GM12878 (cell line): ENCODE data around the gene NAT14. TPM values are rescaled to one million over a fixed set of nuclear protein-coding genes. Genes with fewer than 3 reads are reported as not detected.
A peak's percentile ranks its signal among the peaks of the same experiment; 100 is the strongest.

Experiments
- CBX5 ChIP-seq: sonication (generic); IDR thresholded peaks from 2 replicates; pipeline ENCODE4 v1.6.1; 2016; ENCODE audit warnings: low read depth, moderate library complexity, mild to moderate bottlenecking, inconsistent platforms
- CREB1 ChIP-seq: IDR thresholded peaks from 2 replicates; pipeline ENCODE4 v1.6.1; 2012; ENCODE audit warnings: low read depth, mild to moderate bottlenecking, inconsistent platforms
- FOS ChIP-seq: IDR thresholded peaks from 3 replicates; pipeline ENCODE4 v1.6.1; 2011; ENCODE audit warnings: borderline replicate concordance; ENCODE audit not compliant: insufficient read length; ENCODE audit errors: extremely low read depth
- HDGF ChIP-seq: fragments of 450-650 bp; IDR thresholded peaks from 2 replicates; pipeline ENCODE4 v1.6.1; 2016; ENCODE audit warnings: antibody characterized with exemption
- IKZF2 ChIP-seq, 2 experiments: fragments of 450-650 bp; IDR thresholded peaks; 2 replicates each; pipeline ENCODE4 v1.6.1; 2017; ENCODE audit warnings: mild to moderate bottlenecking in 2 of 2, moderate library complexity in 2 of 2
- MTA2 ChIP-seq: fragments of 450-650 bp; IDR thresholded peaks from 2 replicates; pipeline ENCODE4 v1.6.1; 2016; ENCODE audit warnings: low read depth, mild to moderate bottlenecking, moderate library complexity
- MYB ChIP-seq: fragments of 150-350 bp; IDR thresholded peaks from 2 replicates; pipeline ENCODE4 v1.6.1; 2014; ENCODE audit warnings: mild to moderate bottlenecking, low read depth, low read length, borderline replicate concordance
- PAX5 ChIP-seq: IDR thresholded peaks from 2 replicates; pipeline ENCODE4 v1.6.1; 2011; ENCODE audit warnings: low read depth, low read length, borderline replicate concordance
- POLR2AphosphoS5 ChIP-seq: IDR thresholded peaks from 2 replicates; pipeline ENCODE4 v1.6.1; 2011; ENCODE audit warnings: mild to moderate bottlenecking, low read length, inconsistent platforms
- SMC3 ChIP-seq: IDR thresholded peaks from 2 replicates; pipeline ENCODE4 v1.6.1; 2011; ENCODE audit warnings: low read length, improper control_type of control experiment, borderline replicate concordance
- SP1 ChIP-seq: IDR thresholded peaks from one replicate; pipeline ENCODE4 v1.6.1; 2011; ENCODE audit warnings: low read depth, low read length
- SPI1 ChIP-seq: IDR thresholded peaks from 2 replicates; pipeline ENCODE4 v1.6.1; 2011; ENCODE audit warnings: low read depth, mild to moderate bottlenecking, low read length, moderate library complexity, borderline replicate concordance; ENCODE audit not compliant: insufficient read depth
- SUPT20H ChIP-seq: IDR thresholded peaks from 2 replicates; pipeline ENCODE4 v1.6.1; 2011; ENCODE audit warnings: low read depth, mild to moderate bottlenecking, low read length, moderate library complexity, borderline replicate concordance; ENCODE audit not compliant: control insufficient read depth
- TCF7 ChIP-seq: IDR thresholded peaks from 2 replicates; pipeline ENCODE4 v1.6.1; 2014; ENCODE audit warnings: antibody characterized with exemption, borderline replicate concordance
- USF2 ChIP-seq: IDR thresholded peaks from 2 replicates; pipeline ENCODE4 v1.6.1; 2011; ENCODE audit warnings: low read depth, low read length, improper control_type of control experiment, borderline replicate concordance
- ZNF274 ChIP-seq: IDR thresholded peaks from one replicate; pipeline ENCODE4 v1.8.0; 2011; ENCODE audit not compliant: insufficient read length, insufficient read depth
- ZNF622 ChIP-seq: fragments of 450-650 bp; IDR thresholded peaks from 2 replicates; pipeline ENCODE4 v1.6.1; 2017; ENCODE audit warnings: mild to moderate bottlenecking, inconsistent platforms
- polyA plus RNA-seq, 11 experiments: library from polyadenylated mRNA; depleted of rRNA in 4 of 11; unstranded in 6 of 11; stranded (reverse) in 5 of 11; fragments of >200 nt; fragmentation: Nextera tagmentation in 4 of 11; fragmentation: Illumina TruSeq in 1 of 11; extraction: Ambion mirVana in 4 of 11; extraction: Trizol in 1 of 11; gene quantifications; 1 replicate in 1 of 11; 2 replicates in 10 of 11; pipeline versions ENCODE4 v1.2.1 to v1.2.3, GENCODE V29; 2011 to 2016; ENCODE audit warnings: inconsistent platforms in 2 of 11, missing spikeins in 2 of 11, low read depth in 1 of 11
- total RNA-seq, 4 experiments: library from RNA; depleted of rRNA in 3 of 4; stranded (reverse); fragments of >200 nt in 3 of 4; fragmentation: Illumina TruSeq in 1 of 4; extraction: Trizol in 1 of 4; gene quantifications; 2 replicates each; pipeline versions ENCODE4 v1.2.1 to v1.2.3, GENCODE V29; 2013 to 2021
- TF ChIP-seq, protein P1 (sequence below): IDR thresholded peaks from 2 replicates; pipeline ENCODE4 v1.6.1; 2011; ENCODE audit warnings: borderline replicate concordance, low read depth, mild to moderate bottlenecking, moderate library complexity, mixed read lengths, low read length; ENCODE audit not compliant: insufficient read depth; ENCODE audit errors: extremely low read length
- TF ChIP-seq, protein P2 (sequence below), 3 experiments: IDR thresholded peaks in 2 of 3; conservative IDR thresholded peaks in 1 of 3; 2 replicates each; pipeline ENCODE4 v1.5.1; 2011; ENCODE audit warnings: low read depth in 3 of 3, low read length in 3 of 3, mild to moderate bottlenecking in 3 of 3, control low read depth in 2 of 3, moderate library complexity in 2 of 3, inconsistent platforms in 1 of 3, mixed read lengths in 1 of 3; ENCODE audit not compliant: control insufficient read depth in 2 of 3, insufficient read depth in 1 of 3; ENCODE audit errors: extremely low read depth in 1 of 3
- TF ChIP-seq, protein P3 (sequence below): fragments of 450-650 bp; formaldehyde crosslinking; IDR thresholded peaks from 2 replicates; pipeline ENCODE4 v1.5.0; 2022; ENCODE audit warnings: mild to moderate bottlenecking, missing genetic modification characterization
- TF ChIP-seq, protein P4 (sequence below): fragments of 450-650 bp; IDR thresholded peaks from 2 replicates; pipeline ENCODE4 v1.6.1; 2016; ENCODE audit warnings: mild to moderate bottlenecking

Gene NAT14
- total and polyA plus RNA-seq, 10 of the 15 experiments (the other 5 are each of a cell fraction or from before 2014, with no cell fraction given) = 0.87 to 23.6 (median 9.7) TPM

GRCh38 chr19:55461259-55461973, 23.6 kb upstream of the NAT14 start, which contains the start of gene ISOC2 (continued):
- TF ChIP-seq, protein P1, sequence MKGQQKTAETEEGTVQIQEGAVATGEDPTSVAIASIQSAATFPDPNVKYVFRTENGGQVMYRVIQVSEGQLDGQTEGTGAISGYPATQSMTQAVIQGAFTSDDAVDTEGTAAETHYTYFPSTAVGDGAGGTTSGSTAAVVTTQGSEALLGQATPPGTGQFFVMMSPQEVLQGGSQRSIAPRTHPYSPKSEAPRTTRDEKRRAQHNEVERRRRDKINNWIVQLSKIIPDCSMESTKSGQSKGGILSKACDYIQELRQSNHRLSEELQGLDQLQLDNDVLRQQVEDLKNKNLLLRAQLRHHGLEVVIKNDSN = peak; percentile 86
- TF ChIP-seq IKZF2 (IDR thresholded peaks at IDR 0.05) (no peak), HDGF (peak; percentile 99), CREB1 (peak; percentile 84), CBX5 (no peak), ZNF274 (no peak), SP1 (peak; percentile 99), SMC3 (no peak), MTA2 (no peak), SPI1 (no peak), PAX5 (no peak), FOS (peak; percentile 86), TCF7 (no peak), USF2 (peak; percentile 81), POLR2AphosphoS5 (peak; percentile 96), SUPT20H (no peak), ZNF622 (no peak), MYB (no peak)
- TF ChIP-seq, protein P2, sequence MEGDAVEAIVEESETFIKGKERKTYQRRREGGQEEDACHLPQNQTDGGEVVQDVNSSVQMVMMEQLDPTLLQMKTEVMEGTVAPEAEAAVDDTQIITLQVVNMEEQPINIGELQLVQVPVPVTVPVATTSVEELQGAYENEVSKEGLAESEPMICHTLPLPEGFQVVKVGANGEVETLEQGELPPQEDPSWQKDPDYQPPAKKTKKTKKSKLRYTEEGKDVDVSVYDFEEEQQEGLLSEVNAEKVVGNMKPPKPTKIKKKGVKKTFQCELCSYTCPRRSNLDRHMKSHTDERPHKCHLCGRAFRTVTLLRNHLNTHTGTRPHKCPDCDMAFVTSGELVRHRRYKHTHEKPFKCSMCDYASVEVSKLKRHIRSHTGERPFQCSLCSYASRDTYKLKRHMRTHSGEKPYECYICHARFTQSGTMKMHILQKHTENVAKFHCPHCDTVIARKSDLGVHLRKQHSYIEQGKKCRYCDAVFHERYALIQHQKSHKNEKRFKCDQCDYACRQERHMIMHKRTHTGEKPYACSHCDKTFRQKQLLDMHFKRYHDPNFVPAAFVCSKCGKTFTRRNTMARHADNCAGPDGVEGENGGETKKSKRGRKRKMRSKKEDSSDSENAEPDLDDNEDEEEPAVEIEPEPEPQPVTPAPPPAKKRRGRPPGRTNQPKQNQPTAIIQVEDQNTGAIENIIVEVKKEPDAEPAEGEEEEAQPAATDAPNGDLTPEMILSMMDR (IDR thresholded peaks at IDR 0.05 in 2 of 3, conservative IDR thresholded peaks at IDR 0.05 in 1 of 3; ENCODE audit: control insufficient read depth in 2 of 3, extremely low read depth in 1 of 3, insufficient read depth in 1 of 3, low read depth in 3 of 3, low read length in 3 of 3) = no peak
- TF ChIP-seq, protein P3, sequence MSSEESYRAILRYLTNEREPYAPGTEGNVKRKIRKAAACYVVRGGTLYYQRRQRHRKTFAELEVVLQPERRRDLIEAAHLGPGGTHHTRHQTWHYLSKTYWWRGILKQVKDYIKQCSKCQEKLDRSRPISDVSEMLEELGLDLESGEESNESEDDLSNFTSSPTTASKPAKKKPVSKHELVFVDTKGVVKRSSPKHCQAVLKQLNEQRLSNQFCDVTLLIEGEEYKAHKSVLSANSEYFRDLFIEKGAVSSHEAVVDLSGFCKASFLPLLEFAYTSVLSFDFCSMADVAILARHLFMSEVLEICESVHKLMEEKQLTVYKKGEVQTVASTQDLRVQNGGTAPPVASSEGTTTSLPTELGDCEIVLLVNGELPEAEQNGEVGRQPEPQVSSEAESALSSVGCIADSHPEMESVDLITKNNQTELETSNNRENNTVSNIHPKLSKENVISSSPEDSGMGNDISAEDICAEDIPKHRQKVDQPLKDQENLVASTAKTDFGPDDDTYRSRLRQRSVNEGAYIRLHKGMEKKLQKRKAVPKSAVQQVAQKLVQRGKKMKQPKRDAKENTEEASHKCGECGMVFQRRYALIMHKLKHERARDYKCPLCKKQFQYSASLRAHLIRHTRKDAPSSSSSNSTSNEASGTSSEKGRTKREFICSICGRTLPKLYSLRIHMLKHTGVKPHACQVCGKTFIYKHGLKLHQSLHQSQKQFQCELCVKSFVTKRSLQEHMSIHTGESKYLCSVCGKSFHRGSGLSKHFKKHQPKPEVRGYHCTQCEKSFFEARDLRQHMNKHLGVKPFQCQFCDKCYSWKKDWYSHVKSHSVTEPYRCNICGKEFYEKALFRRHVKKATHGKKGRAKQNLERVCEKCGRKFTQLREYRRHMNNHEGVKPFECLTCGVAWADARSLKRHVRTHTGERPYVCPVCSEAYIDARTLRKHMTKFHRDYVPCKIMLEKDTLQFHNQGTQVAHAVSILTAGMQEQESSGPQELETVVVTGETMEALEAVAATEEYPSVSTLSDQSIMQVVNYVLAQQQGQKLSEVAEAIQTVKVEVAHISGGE = no peak
- TF ChIP-seq, protein P4, sequence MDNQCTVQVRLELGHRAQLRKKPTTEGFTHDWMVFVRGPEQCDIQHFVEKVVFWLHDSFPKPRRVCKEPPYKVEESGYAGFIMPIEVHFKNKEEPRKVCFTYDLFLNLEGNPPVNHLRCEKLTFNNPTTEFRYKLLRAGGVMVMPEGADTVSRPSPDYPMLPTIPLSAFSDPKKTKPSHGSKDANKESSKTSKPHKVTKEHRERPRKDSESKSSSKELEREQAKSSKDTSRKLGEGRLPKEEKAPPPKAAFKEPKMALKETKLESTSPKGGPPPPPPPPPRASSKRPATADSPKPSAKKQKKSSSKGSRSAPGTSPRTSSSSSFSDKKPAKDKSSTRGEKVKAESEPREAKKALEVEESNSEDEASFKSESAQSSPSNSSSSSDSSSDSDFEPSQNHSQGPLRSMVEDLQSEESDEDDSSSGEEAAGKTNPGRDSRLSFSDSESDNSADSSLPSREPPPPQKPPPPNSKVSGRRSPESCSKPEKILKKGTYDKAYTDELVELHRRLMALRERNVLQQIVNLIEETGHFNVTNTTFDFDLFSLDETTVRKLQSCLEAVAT = peak; percentile 75
